PC-9 (cell line): ENCODE data around the gene CD200R1L.

Experiments
- EZH2 ChIP-seq: fragments of 200-600 bp; sonication (generic); IDR thresholded peaks from 2 replicates; pipeline ENCODE4 v1.8.0; 2017; ENCODE audit warnings: antibody characterized with exemption, low read depth
- TF ChIP-seq, protein P1 (sequence below): fragments of 200-600 bp; sonication (generic); conservative IDR thresholded peaks from 2 replicates; pipeline ENCODE4 v1.6.1; 2017; ENCODE audit warnings: mixed run types, antibody characterized with exemption, mild to moderate bottlenecking, moderate library complexity

DNA sequence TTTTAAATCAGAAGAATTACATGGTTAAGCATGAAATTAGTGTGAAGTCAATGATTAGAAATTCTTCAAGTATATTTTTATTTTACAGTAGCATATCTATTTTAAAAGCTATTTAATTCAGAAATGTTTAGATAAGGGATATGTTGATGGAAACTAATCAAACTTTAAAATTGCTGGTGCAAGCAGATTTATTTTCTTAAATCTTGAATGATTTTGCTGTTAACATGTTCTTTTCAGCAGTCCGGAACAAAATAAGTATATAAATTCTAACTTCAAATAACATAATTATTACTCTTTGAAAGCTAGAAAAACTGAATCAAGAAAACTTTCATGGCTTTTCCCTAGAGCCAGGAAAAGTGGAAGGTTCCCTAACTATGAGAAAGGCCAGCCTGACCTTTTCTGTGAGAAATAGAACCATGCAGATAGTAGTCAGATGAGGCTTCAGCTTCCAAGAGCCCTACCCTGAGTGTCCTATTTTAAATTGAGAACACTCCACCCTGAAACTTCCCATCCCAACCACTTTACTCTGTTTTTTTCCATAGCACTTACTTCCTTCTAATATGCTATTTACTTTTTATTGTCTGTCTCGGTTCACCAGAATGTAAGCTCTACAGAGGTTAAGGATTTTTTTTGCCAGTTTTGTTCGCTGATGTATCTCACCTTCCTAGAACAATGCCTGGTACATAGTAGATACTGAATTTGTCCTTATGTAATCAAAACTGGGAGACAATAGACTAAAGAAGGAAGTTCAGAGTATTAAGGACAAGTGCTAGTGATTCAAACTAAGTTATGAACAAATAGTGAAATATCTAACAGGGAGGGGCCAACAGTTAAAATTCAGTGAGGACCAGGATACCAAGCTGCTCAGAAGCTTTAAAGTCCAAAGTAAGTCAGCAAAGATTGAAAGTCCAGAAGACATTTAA, 66.8 kb downstream of the CD200R1L start:
- TF ChIP-seq, protein P1, sequence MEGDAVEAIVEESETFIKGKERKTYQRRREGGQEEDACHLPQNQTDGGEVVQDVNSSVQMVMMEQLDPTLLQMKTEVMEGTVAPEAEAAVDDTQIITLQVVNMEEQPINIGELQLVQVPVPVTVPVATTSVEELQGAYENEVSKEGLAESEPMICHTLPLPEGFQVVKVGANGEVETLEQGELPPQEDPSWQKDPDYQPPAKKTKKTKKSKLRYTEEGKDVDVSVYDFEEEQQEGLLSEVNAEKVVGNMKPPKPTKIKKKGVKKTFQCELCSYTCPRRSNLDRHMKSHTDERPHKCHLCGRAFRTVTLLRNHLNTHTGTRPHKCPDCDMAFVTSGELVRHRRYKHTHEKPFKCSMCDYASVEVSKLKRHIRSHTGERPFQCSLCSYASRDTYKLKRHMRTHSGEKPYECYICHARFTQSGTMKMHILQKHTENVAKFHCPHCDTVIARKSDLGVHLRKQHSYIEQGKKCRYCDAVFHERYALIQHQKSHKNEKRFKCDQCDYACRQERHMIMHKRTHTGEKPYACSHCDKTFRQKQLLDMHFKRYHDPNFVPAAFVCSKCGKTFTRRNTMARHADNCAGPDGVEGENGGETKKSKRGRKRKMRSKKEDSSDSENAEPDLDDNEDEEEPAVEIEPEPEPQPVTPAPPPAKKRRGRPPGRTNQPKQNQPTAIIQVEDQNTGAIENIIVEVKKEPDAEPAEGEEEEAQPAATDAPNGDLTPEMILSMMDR = no peak
- TF ChIP-seq EZH2 = no peak
